Endothelial cell (in vitro differentiated cells): ENCODE measurements around the gene UBE2E2. TPM values are rescaled to one million over a fixed set of nuclear protein-coding genes. Genes with fewer than 3 reads are reported as not detected.

ENCODE experiments used
- DNase-seq: peaks from one replicate; pipeline ENCODE4 v3.0.0; 2021; ENCODE audit warnings: low spot score
- H3K27ac Mint-ChIP-seq: one replicate; pipeline ENCODE4 v1.8.0; 2021; ENCODE audit warnings: mixed read lengths, inconsistent platforms; ENCODE audit not compliant: unreplicated experiment
- H3K27me3 Mint-ChIP-seq: one replicate; pipeline ENCODE4 v1.8.0; 2021; ENCODE audit warnings: mild to moderate bottlenecking, moderate library complexity, mixed read lengths, inconsistent platforms; ENCODE audit not compliant: unreplicated experiment
- H3K36me3 Mint-ChIP-seq: one replicate; pipeline ENCODE4 v1.8.0; 2021; ENCODE audit warnings: mild to moderate bottlenecking, low read depth, mixed read lengths, inconsistent platforms; ENCODE audit not compliant: unreplicated experiment
- H3K4me1 Mint-ChIP-seq: one replicate; pipeline ENCODE4 v1.8.0; 2021; ENCODE audit warnings: mild to moderate bottlenecking, mixed read lengths, inconsistent platforms; ENCODE audit not compliant: unreplicated experiment
- H3K4me3 Mint-ChIP-seq: one replicate; pipeline ENCODE4 v1.8.0; 2021; ENCODE audit warnings: mild to moderate bottlenecking, mixed read lengths, inconsistent platforms; ENCODE audit not compliant: unreplicated experiment
- H3K9me3 Mint-ChIP-seq: one replicate; pipeline ENCODE4 v1.8.0; 2021; ENCODE audit warnings: mixed read lengths, inconsistent platforms; ENCODE audit not compliant: unreplicated experiment
- CTCF ChIP-seq: fragments of 200-600 bp; sonication (generic); IDR thresholded peaks from one replicate; pipeline ENCODE4 v1.5.0; 2021; ENCODE audit warnings: antibody characterized with exemption; ENCODE audit not compliant: unreplicated experiment
- total RNA-seq: library from RNA; stranded (reverse); fragmentation: NEBNext Ultra II Directional; extraction: Animal tissue kit (Norgen Biotek cat#: 25700); gene quantifications from one replicate; pipeline ENCODE4 v1.2.1, GENCODE V29; 2021; ENCODE audit not compliant: unreplicated experiment

UBE2E2 gene
- total RNA-seq, 1 donor from 2014 or later: 46.9 TPM

- no peak for TF ChIP-seq CTCF
- Mint-ChIP-seq H3K4me1 (no peaks in the 10 kb centered on the region), H3K9me3 (no peaks in the 10 kb centered on the region), H3K36me3 (no peaks in the 10 kb centered on the region), H3K27ac (no peak overlapping the region), H3K4me3 (no peak overlapping the region), H3K27me3 (no peaks in the 10 kb centered on the region)
- no peak for DNase-seq
Observed at GRCh38 chr3:23248594-23249131, 45.5 kb downstream of the UBE2E2 start.

GRCh38 chr3:23249961-23250360 is 46.8 kb downstream of the UBE2E2 start:
- no peak for TF ChIP-seq CTCF
- no peaks in the 10 kb centered on the region for H3K27me3 Mint-ChIP-seq
- H3K27ac Mint-ChIP-seq: no peak overlapping the region
- peaks cover 8% of the 10 kb centered on the region for H3K4me1 Mint-ChIP-seq
- no peaks in the 10 kb centered on the region for H3K9me3 Mint-ChIP-seq
- no peak overlapping the region for H3K4me3 Mint-ChIP-seq
- no peak for DNase-seq
- no peaks in the 10 kb centered on the region for H3K36me3 Mint-ChIP-seq

- Mint-ChIP-seq H3K27me3 (no peaks in the 10 kb centered on the region), H3K4me3 (no peak overlapping the region), H3K4me1 (peaks cover 8% of the 10 kb centered on the region), H3K9me3 (no peaks in the 10 kb centered on the region), H3K27ac (no peak overlapping the region), H3K36me3 (no peaks in the 10 kb centered on the region)
- DNase-seq: no peak
- no peak for TF ChIP-seq CTCF
Observed at GRCh38 chr3:23252122-23252521, 49.0 kb downstream of the UBE2E2 start.

- Mint-ChIP-seq H3K36me3 (no peaks in the 10 kb centered on the region), H3K4me1 (peaks cover 8% of the 10 kb centered on the region), H3K27me3 (no peaks in the 10 kb centered on the region), H3K4me3 (no peak overlapping the region), H3K9me3 (no peaks in the 10 kb centered on the region), H3K27ac (no peak overlapping the region)
- DNase-seq: no peak
- TF ChIP-seq CTCF: no peak
Observed at GRCh38 chr3:23253214-23253613, 50.1 kb downstream of the UBE2E2 start.

- Mint-ChIP-seq H3K27me3 (no peaks in the 10 kb centered on the region), H3K4me3 (no peak overlapping the region), H3K36me3 (no peaks in the 10 kb centered on the region), H3K9me3 (no peaks in the 10 kb centered on the region), H3K4me1 (peaks cover 8% of the 10 kb centered on the region), H3K27ac (no peak overlapping the region)
- no peak for DNase-seq
- TF ChIP-seq CTCF: no peak
Observed at GRCh38 chr3:23254282-23254681, 51.2 kb downstream of the UBE2E2 start.
